Fibroblast of pulmonary artery (primary cell): Measurements from ENCODE around the gene CAMSAP1.

Source experiments
- DNase-seq: peaks from one replicate; pipeline ENCODE4 v3.0.0-alpha.2; 2010; ENCODE audit warnings: low read depth
- H3K4me3 ChIP-seq: replicated peaks from 2 replicates; pipeline ENCODE4 v1.5.1; 2011; ENCODE audit warnings: low read depth, mild to moderate bottlenecking, control low read depth, low read length, moderate library complexity
- CTCF ChIP-seq: IDR thresholded peaks from 2 replicates; pipeline ENCODE4 v1.5.1; 2011; ENCODE audit warnings: mild to moderate bottlenecking, control low read depth, low read length, inconsistent platforms; ENCODE audit errors: missing control alignments

CAMSAP1 gene

DNA sequence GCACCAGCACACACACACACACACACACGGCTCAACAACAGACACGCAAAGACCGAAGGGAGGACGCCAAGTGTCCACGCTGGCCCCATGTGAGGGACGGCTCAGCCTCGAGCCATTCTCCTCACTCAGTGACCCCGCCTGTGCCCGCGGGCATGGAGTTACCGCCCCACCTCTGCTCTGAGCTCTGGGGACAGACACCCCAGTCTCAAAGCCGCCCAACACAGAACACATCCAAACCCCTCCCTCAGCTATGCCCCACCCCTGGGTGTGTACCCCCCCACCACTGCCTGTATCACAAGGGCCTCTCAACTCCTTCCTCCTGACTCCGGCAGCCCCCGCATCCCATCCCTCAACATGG is 81.2 kb downstream of the CAMSAP1 start:
- no peak for TF ChIP-seq CTCF
- DNase-seq = no peak
- H3K4me3 ChIP-seq = no peak overlapping the region

GRCh38 chr9:135825435-135826187 is 81.7 kb downstream of the CAMSAP1 start:
- DNase-seq = no peak
- TF ChIP-seq CTCF = no peak
- no peak overlapping the region for H3K4me3 ChIP-seq

DNA sequence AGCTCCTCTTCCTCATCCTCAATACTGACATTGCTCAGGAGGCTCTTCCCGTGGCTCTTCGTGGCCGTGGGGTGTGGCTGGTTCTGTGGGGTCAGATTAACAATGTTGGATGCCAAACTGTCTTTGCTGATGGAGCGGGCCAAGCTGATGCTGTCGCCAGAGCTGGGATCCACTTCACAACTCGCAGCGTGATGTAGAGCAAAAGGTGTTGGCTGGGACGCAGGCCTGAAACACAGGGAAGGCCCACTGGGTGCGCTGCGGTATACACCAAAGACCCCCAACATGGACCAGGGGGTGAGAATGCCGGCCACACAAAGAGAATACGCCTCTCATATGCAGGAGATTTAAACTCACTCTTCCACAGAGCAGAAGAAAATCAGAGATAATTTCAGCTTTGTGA is 84.3 kb downstream of the CAMSAP1 start:
- TF ChIP-seq CTCF = no peak
- no peak for DNase-seq
- H3K4me3 ChIP-seq = no peak overlapping the region

DNA sequence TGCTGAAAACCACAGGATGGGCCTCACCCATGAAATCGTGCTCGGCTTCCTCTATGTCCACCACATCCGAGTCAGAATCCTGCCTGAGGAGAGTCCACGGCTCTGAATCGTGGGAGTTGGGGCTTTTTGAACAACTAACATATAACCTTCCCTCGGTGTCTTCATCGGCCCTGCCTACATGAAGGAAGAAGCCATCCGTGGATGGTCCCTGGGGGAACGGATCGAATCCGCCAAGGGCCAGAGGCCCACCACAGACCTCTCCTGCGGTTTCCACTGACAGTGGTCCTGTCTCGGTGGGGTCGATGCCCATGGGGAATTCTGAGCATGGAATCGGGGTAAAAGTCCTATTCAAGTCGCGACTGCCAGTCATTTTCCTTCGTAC is 85.0 kb downstream of the CAMSAP1 start:
- no peak overlapping the region for H3K4me3 ChIP-seq
- no peak for DNase-seq
- TF ChIP-seq CTCF = no peak

DNA sequence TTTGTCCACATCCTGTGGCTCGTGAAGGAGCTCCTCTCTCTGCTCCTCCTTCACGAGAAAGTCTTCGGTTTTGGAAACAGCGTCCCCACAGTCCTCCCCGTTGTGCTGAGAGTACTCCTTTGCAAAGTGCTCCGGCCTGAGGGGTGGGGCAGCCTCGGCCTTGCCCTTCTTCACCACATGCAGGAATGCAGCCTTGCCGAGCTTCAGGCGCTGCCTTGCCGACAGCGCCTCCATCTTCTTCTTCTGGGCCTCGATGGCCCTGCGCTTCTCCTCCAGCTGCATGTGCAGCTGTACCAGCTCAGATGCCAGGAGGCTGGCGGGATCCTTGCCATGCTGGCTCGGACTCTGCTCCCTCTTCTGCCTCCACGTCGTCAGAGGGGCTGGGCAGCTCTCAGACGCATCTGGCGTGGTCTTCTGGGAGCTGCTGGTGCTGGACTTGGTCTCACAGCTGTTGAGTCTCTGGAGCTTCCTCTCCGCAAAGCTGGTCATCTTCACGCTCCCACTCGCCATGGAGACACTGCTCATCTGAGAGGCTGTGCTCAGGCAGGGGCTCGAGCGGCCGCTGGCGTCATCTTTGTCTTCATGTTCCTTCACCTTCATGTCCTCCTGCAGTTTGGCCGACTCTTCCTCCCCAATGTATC is 85.5 kb downstream of the CAMSAP1 start:
- TF ChIP-seq CTCF = no peak
- H3K4me3 ChIP-seq = no peak overlapping the region
- no peak for DNase-seq

- TF ChIP-seq CTCF = no peak
- H3K4me3 ChIP-seq = no peak overlapping the region
- DNase-seq = no peak
These were observed 86.2 kb downstream of the CAMSAP1 start for GRCh38 chr9:135821116-135821515.

DNA sequence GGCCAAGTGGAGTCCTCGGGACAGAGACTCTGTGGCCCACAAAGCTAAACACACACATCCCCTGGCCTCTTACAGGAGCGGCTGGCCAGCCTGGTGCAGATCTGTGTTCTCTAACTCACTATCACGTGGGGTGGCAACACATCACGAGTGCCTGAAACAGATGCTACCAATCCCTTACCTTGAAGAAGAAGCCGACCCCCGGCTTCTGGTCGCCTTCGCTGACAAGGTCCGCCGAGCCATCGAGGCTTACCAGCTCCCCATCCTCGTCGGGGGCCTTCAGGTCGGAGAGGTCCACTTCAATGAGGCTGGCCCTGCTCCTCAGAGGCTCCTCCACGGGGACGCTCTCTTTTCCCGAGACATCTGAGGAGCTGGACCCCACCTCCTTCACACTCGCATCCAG is 86.7 kb downstream of the CAMSAP1 start:
- no peak overlapping the region for H3K4me3 ChIP-seq
- no peak for TF ChIP-seq CTCF
- no peak for DNase-seq
